HFFc6 (cell line): ENCODE measurements around the gene NCBP2. TPM values are rescaled to one million over a fixed set of nuclear protein-coding genes. Genes with fewer than 3 reads are reported as not detected.

Experiments used
- DNase-seq: peaks from one replicate; pipeline ENCODE4 v3.0.0-alpha.2; 2018
- H3K27ac Mint-ChIP-seq: 2 replicates; pipeline ENCODE4 v1.8.0; 2020; ENCODE audit warnings: mild to moderate bottlenecking, mixed read lengths
- H3K27me3 Mint-ChIP-seq: 2 replicates; pipeline ENCODE4 v1.8.0; 2021; ENCODE audit warnings: mild to moderate bottlenecking, moderate library complexity, mixed read lengths; ENCODE audit not compliant: insufficient read depth
- H3K36me3 Mint-ChIP-seq: 2 replicates; pipeline ENCODE4 v1.8.0; 2021; ENCODE audit warnings: low read depth, mixed read lengths
- H3K4me1 Mint-ChIP-seq: 2 replicates; pipeline ENCODE4 v1.8.0; 2020; ENCODE audit warnings: low read depth, mixed read lengths
- H3K4me3 Mint-ChIP-seq: 2 replicates; pipeline ENCODE4 v1.8.0; 2020; ENCODE audit warnings: mild to moderate bottlenecking, moderate library complexity, mixed read lengths
- H3K9me3 Mint-ChIP-seq: 2 replicates; pipeline ENCODE4 v1.8.0; 2020; ENCODE audit warnings: mild to moderate bottlenecking, mixed read lengths
- total RNA-seq, 6 experiments: library from RNA; stranded (reverse); fragmentation: NEBNext Ultra II Directional; extraction: Animal tissue kit (Norgen Biotek cat#: 25700); gene quantifications; 2 replicates in 1 of 6; 3 replicates in 5 of 6; pipeline ENCODE4 v1.2.3, GENCODE V29; 2021
- TF ChIP-seq, protein P1 (sequence below): fragments of 200-600 bp; sonication (generic); IDR thresholded peaks from 2 replicates; pipeline ENCODE4 v1.5.0; 2021; ENCODE audit warnings: antibody characterized with exemption, mild to moderate bottlenecking

Gene NCBP2
- total RNA-seq, 6 experiments from 2014 or later = 73.6 to 82.2 (median 76.3) TPM

DNA sequence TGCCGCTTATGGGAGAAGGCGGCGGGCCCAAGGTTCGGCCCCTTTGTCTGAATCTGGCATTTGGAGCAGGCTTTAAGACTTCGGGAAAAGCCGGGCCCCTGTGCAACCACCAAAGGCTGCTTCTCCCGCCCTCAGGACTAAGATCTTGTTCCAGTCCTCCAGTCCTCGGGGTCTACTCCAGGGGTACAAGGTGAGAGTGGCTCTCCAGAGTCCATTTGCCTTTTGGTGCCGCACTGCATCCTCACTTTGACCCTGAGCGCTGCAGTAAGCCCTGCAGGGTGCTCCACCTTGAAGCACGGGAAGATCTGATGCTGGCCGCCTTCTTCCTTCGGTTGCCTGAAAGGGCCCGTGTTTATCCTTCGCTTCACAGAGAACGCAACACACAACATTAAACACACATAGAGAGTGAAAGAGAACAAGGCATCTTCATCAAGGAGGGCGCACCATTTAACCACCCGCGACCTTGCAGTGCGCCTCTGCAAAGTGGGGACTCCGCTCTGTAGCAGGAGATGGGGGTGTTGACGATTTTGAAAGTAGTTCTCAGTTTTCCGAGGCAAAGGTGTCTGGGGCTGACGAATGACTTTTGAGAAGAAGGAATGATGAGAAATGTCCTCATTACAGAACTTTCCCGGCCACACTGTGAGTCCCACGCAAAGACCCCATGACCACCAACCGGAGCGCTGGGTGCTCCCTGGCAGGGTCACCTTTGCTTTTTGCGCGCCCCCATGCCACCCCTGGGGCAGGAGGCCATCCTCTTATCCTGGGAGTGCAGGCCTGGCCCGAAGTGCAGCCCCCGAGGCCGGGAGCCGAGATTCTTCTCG is 25.3 kb upstream of the NCBP2 start:
- H3K36me3 Mint-ChIP-seq = no peaks in the 10 kb centered on the region
- H3K27me3 Mint-ChIP-seq = peaks cover 6% of the 10 kb centered on the region; the same call in 1 of the 2 replicates
- H3K27ac Mint-ChIP-seq = no peak overlapping the region
- DNase-seq = no peak
- no peaks in the 10 kb centered on the region for H3K9me3 Mint-ChIP-seq
- H3K4me1 Mint-ChIP-seq = peaks cover 14% of the 10 kb centered on the region; the same call in 1 of the 2 replicates
- H3K4me3 Mint-ChIP-seq = peak overlapping the region; percentile 83
- TF ChIP-seq, protein P1, sequence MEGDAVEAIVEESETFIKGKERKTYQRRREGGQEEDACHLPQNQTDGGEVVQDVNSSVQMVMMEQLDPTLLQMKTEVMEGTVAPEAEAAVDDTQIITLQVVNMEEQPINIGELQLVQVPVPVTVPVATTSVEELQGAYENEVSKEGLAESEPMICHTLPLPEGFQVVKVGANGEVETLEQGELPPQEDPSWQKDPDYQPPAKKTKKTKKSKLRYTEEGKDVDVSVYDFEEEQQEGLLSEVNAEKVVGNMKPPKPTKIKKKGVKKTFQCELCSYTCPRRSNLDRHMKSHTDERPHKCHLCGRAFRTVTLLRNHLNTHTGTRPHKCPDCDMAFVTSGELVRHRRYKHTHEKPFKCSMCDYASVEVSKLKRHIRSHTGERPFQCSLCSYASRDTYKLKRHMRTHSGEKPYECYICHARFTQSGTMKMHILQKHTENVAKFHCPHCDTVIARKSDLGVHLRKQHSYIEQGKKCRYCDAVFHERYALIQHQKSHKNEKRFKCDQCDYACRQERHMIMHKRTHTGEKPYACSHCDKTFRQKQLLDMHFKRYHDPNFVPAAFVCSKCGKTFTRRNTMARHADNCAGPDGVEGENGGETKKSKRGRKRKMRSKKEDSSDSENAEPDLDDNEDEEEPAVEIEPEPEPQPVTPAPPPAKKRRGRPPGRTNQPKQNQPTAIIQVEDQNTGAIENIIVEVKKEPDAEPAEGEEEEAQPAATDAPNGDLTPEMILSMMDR = no peak

- Mint-ChIP-seq H3K4me1 (peaks cover 14% of the 10 kb centered on the region; the same call in 1 of the 2 replicates), H3K27me3 (peaks cover 6% of the 10 kb centered on the region; the same call in 1 of the 2 replicates), H3K36me3 (no peaks in the 10 kb centered on the region), H3K4me3 (no peak overlapping the region), H3K9me3 (no peaks in the 10 kb centered on the region), H3K27ac (no peak overlapping the region)
- TF ChIP-seq, protein P1 = no peak
- no peak for DNase-seq
Measured at GRCh38 chr3:196966526-196967401, 24.4 kb upstream of the NCBP2 start.

GRCh38 chr3:196965804-196966173 is 23.5 kb upstream of the NCBP2 start:
- no peak overlapping the region for H3K4me3 Mint-ChIP-seq
- TF ChIP-seq, protein P1 = no peak
- no peaks in the 10 kb centered on the region for H3K36me3 Mint-ChIP-seq
- H3K27me3 Mint-ChIP-seq = peaks cover 6% of the 10 kb centered on the region; the same call in 1 of the 2 replicates
- H3K9me3 Mint-ChIP-seq = no peaks in the 10 kb centered on the region
- H3K27ac Mint-ChIP-seq = no peak overlapping the region
- peaks cover 14% of the 10 kb centered on the region; the same call in 1 of the 2 replicates for H3K4me1 Mint-ChIP-seq
- no peak for DNase-seq

- no peaks in the 10 kb centered on the region for H3K36me3 Mint-ChIP-seq
- H3K4me3 Mint-ChIP-seq = no peak overlapping the region
- H3K9me3 Mint-ChIP-seq = no peaks in the 10 kb centered on the region
- TF ChIP-seq, protein P1 = no peak
- no peak for DNase-seq
- peaks cover 1% of the 10 kb centered on the region; the same call in 1 of the 2 replicates for H3K27me3 Mint-ChIP-seq
- no peak overlapping the region for H3K27ac Mint-ChIP-seq
- peaks cover 10% of the 10 kb centered on the region; the same call in 1 of the 2 replicates for H3K4me1 Mint-ChIP-seq
Measured at GRCh38 chr3:196965112-196965803, 22.9 kb upstream of the NCBP2 start.

GRCh38 chr3:196963631-196963953 is 21.3 kb upstream of the NCBP2 start:
- no peaks in the 10 kb centered on the region for H3K36me3 Mint-ChIP-seq
- TF ChIP-seq, protein P1 = no peak
- no peaks in the 10 kb centered on the region for H3K9me3 Mint-ChIP-seq
- H3K4me3 Mint-ChIP-seq = no peak overlapping the region
- H3K27me3 Mint-ChIP-seq = no peaks in the 10 kb centered on the region
- no peak for DNase-seq
- H3K27ac Mint-ChIP-seq = no peak overlapping the region
- peaks cover 8% of the 10 kb centered on the region; the same call in 1 of the 2 replicates for H3K4me1 Mint-ChIP-seq
